ENCODE results near the gene CALHM1. TPM values are rescaled to one million over a fixed set of nuclear protein-coding genes. Genes with fewer than 3 reads are reported as not detected.

Gene CALHM1
- total RNA-seq, 1 donor from 2014 or later, result not detected

DNA sequence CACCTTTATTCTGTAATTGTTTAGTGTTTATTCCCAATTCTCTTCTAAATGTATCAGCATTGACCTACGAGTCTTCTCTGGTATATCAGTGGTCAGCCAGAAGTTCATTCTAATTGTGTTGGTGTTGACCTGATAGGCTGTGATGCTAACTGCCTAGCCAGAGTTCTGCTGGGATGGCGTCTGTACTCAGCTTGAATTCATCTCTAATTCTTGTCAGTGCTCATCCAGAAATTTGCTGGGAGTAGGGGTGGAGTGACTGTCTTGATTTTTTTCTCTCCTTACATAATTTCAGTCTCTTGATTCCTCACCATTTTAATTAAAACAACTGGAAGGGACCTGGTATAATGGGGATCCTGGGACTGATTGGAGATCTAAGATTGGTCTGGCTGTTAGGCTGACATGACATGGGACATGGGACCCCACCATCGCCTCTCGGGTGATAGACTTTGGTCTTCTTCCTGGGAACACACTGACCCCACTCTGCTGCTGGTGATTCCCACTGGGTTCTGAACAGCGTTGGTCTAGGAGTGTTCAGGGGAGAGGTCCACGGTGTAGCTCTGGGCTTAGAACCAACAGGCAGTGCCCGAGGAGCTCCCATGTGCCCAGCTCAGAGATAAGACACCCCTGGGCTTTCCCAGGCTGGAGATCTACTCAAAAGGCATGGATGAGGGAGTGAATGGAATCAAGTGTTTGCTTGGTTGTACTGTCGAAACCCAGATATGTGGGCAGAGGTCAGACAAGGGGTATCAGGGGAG, 38.6 kb upstream of the CALHM1 start:
- no peak for DNase-seq (ENCODE audit: low read depth)
- Histone ChIP-seq H3K27me3 (ENCODE audit: control insufficient read depth, insufficient read depth, low read length) (peaks cover 38% of the 10 kb centered on the region), H3K36me3 (ENCODE audit: control insufficient read depth, insufficient read depth, low read length) (no peaks in the 10 kb centered on the region), H3K4me3 (ENCODE audit: low read depth, low read length) (no peak overlapping the region)
- TF ChIP-seq CTCF (IDR thresholded peaks at IDR 0.05; ENCODE audit: insufficient read depth, low read length, poor library complexity, severe bottlenecking), result no peak

GRCh38 chr10:103495321-103495720, 36.6 kb upstream of the CALHM1 start:
- no peak for TF ChIP-seq CTCF (IDR thresholded peaks at IDR 0.05; ENCODE audit: insufficient read depth, low read length, poor library complexity, severe bottlenecking)
- no peak for DNase-seq (ENCODE audit: low read depth)
- no peak overlapping the region for H3K4me3 ChIP-seq (ENCODE audit: low read depth, low read length)
- peaks cover 33% of the 10 kb centered on the region for H3K27me3 ChIP-seq (ENCODE audit: control insufficient read depth, insufficient read depth, low read length)
- no peaks in the 10 kb centered on the region for H3K36me3 ChIP-seq (ENCODE audit: control insufficient read depth, insufficient read depth, low read length)

GRCh38 chr10:103493916-103494877, 35.5 kb upstream of the CALHM1 start:
- TF ChIP-seq CTCF (IDR thresholded peaks at IDR 0.05; ENCODE audit: insufficient read depth, low read length, poor library complexity, severe bottlenecking), result no peak
- no peaks in the 10 kb centered on the region for H3K36me3 ChIP-seq (ENCODE audit: control insufficient read depth, insufficient read depth, low read length)
- no peak for DNase-seq (ENCODE audit: low read depth)
- peak overlapping the region; percentile 25 for H3K4me3 ChIP-seq (ENCODE audit: low read depth, low read length)
- H3K27me3 ChIP-seq (ENCODE audit: control insufficient read depth, insufficient read depth, low read length), result peaks cover 31% of the 10 kb centered on the region

- H3K36me3 ChIP-seq (ENCODE audit: control insufficient read depth, insufficient read depth, low read length), result no peaks in the 10 kb centered on the region
- no peak for DNase-seq (ENCODE audit: low read depth)
- no peak for TF ChIP-seq CTCF (IDR thresholded peaks at IDR 0.05; ENCODE audit: insufficient read depth, low read length, poor library complexity, severe bottlenecking)
- peaks cover 30% of the 10 kb centered on the region for H3K27me3 ChIP-seq (ENCODE audit: control insufficient read depth, insufficient read depth, low read length)
- H3K4me3 ChIP-seq (ENCODE audit: low read depth, low read length), result peak within 1 kb of the TSS; percentile 25
Observed at GRCh38 chr10:103493362-103493915, 34.7 kb upstream of the CALHM1 start, which contains the start of gene NEURL1. Gene NEURL1, plus strand, starts transcription at chr10:103493705. Its CDS starts 683 bp downstream, at chr10:103494388.

- Histone ChIP-seq H3K4me3 (ENCODE audit: low read depth, low read length) (no peak overlapping the region), H3K27me3 (ENCODE audit: control insufficient read depth, insufficient read depth, low read length) (peaks cover 28% of the 10 kb centered on the region), H3K36me3 (ENCODE audit: control insufficient read depth, insufficient read depth, low read length) (no peaks in the 10 kb centered on the region)
- no peak for TF ChIP-seq CTCF (IDR thresholded peaks at IDR 0.05; ENCODE audit: insufficient read depth, low read length, poor library complexity, severe bottlenecking)
- no peak for DNase-seq (ENCODE audit: low read depth)
Observed at GRCh38 chr10:103492655-103493261, 34.1 kb upstream of the CALHM1 start.
